Adrenal gland (tissue), 12 donors: Measurements from ENCODE around the gene DHRS7B. TPM values are rescaled to one million over a fixed set of nuclear protein-coding genes. Genes with fewer than 3 reads are reported as not detected.
"Not testable (repeated sequence)": the region's sequence is repeated elsewhere in the genome, so short reads cannot be mapped to it uniquely, and the experiment has no call there.

Source experiments
- DNase-seq, 7 donors: peaks; one replicate each; pipeline ENCODE4 v3.0.0-alpha.2; 2019 to 2020
- H3K27ac ChIP-seq, 5 donors: fragments of 200-600 bp; sonication (generic) in 4 of 5; 1 replicate in 3 of 5; 2 replicates in 2 of 5; pipeline versions ENCODE4 v1.5.1 to v1.8.0; 2016 to 2020; ENCODE audit warnings: mild to moderate bottlenecking in 1 of 5
- H3K27me3 ChIP-seq: fragments of 200-600 bp; 2 replicates; pipeline ENCODE4 v1.8.0; 2021
- H3K36me3 ChIP-seq, 2 donors: fragments of 200-600 bp; replicated peaks in 1 of 2; 1 replicate in 1 of 2; 2 replicates in 1 of 2; pipeline versions ENCODE4 v1.5.1 to v1.8.0; 2018 to 2022
- H3K4me1 ChIP-seq, 2 donors: fragments of 200-600 bp; replicated peaks in 1 of 2; 1 replicate in 1 of 2; 2 replicates in 1 of 2; pipeline versions ENCODE4 v1.5.1 to v1.8.0; 2018 to 2021
- H3K4me3 ChIP-seq, 4 donors: fragments of 200-600 bp; sonication (generic) in 3 of 4; one replicate each; pipeline ENCODE4 v1.5.1; 2016 to 2018
- H3K9me3 ChIP-seq, 3 donors: fragments of 200-600 bp; sonication (generic) in 1 of 3; replicated peaks in 1 of 3; 1 replicate in 2 of 3; 2 replicates in 1 of 3; pipeline versions ENCODE4 v1.5.1 to v1.8.0; 2016 to 2021
- POLR2A ChIP-seq, 2 donors: fragments of 450-650 bp; IDR thresholded peaks; one replicate each; pipeline ENCODE4 v1.6.1; 2017; ENCODE audit warnings: antibody characterized with exemption in 2 of 2, mild to moderate bottlenecking in 2 of 2, moderate library complexity in 1 of 2
- WGBS, 4 donors: extraction: QIAGEN DNeasy Blood & Tissue Kit in 2 of 4; methylation state at CpG; one replicate each; pipeline versions ENCODE4 v1.1.5 to v1.1.7; 2013 to 2017; 5-methylcytosine and 5-hydroxymethylcytosine counted together
- intact Hi-C, 2 donors: fragments of 100-400 bp; cut with DNase I; formaldehyde crosslinking; loops; one replicate each; pipeline versions ENCODE4 v1.14.1 to v1.15.0; 2022 to 2023
- polyA plus RNA-seq, 3 donors: library from polyadenylated mRNA; stranded (reverse); fragments of 200-250 nt in 2 of 3; fragments of 350-450 nt in 1 of 3; fragmentation: Illumina TruSeq in 1 of 3; extraction: RNeasy Lipid Tissue Mini Kit (QIAGEN cat#74804) in 1 of 3; gene quantifications; one replicate each; pipeline ENCODE4 v1.2.3, GENCODE V29; 2013 to 2014
- total RNA-seq, 9 donors: library from RNA; depleted of rRNA in 4 of 9; stranded (reverse); fragments of >200 nt in 4 of 9; fragments of 120-200 nt in 1 of 9; fragmentation: NEBNext Ultra II Directional in 1 of 9; extraction: Animal tissue kit (Norgen Biotek cat#: 25700) in 1 of 9; gene quantifications; one replicate each; pipeline versions ENCODE4 v1.1.0 to v1.2.4, GENCODE V29; 2013 to 2023
- TF ChIP-seq, protein P1 (sequence below), 6 experiments: fragments of 450-650 bp in 4 of 6; fragments of 200-600 bp in 2 of 6; sonication (generic) in 1 of 6; IDR thresholded peaks; 1 replicate in 5 of 6; 2 replicates in 1 of 6; pipeline versions ENCODE4 v1.5.1 to v1.8.0; 2016 to 2021; ENCODE audit warnings: antibody characterized with exemption in 6 of 6, mild to moderate bottlenecking in 2 of 6, moderate library complexity in 1 of 6
- donor health status: healthy with polysubstance abuse.
- donor health status: Bipolar disorder and iron deficiency.
- donor health status: DM: yes; HTN: yes; CAD: no.
- donor health status: DM: no; HTN: no; CAD: no.
- donor health status: DM: no; HTN: no; CAD: no.
- donor health status: DM: yes; HTN: yes; CAD: no.

DHRS7B gene
- total and polyA plus RNA-seq, 12 donors = 18.0 to 68.5 (median 40.8) TPM

DNA sequence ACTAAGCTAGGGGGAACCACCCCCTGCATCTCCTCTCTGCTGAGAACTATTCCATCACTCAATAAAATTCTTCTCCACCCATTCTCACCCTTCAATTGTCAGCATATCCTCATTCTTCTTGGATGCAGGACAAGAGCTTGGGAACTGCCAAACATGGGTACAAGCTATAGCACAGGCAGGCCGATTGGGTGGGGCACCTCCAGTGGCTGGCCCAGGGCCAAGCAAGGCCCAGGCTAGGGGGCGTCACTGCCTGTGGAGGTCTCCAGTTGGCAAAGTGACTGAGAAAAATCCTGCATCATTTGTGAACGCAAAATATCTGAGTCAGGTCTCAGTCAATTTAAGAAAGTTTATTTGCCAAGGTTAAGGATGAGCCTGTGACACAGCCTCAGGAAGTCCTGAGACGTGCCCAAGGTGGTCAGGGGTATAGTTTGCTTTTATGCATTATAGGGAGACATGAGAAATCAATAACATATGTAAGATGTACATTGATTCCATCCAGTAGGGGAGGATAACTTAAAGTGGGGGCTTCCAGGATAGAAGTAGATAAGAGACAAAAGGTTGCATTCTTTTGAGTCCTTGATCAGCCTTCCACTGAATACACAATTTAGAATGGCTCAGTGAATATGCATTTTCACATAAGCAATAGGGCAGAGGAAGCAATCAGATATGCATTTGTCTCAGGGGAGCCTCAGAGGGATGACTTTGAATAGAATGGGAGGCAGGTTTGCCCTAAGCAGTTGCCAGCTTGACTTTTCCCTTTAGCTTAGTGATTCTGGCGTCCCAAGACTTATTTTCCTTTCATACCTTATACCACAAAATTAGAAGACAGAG, 21.5 kb upstream of the DHRS7B start:
- intact Hi-C loops = no loop called here
- 72 to 85% (median 78%) methylated on average over 5 of the region's 5 CpGs for WGBS, 4 donors
- peak in 1 of 7 donors; percentile 23 for DNase-seq
- Histone ChIP-seq H3K4me3 (no peak overlapping the region), H3K9me3 (no peaks in the 10 kb centered on the region), H3K36me3 (no peaks in the 10 kb centered on the region), H3K4me1 (no peaks in the 10 kb centered on the region), H3K27ac (no peak overlapping the region), H3K27me3 (no peaks in the 10 kb centered on the region)
- no peak for TF ChIP-seq POLR2A (IDR thresholded peaks at IDR 0.05)
- TF ChIP-seq, protein P1, sequence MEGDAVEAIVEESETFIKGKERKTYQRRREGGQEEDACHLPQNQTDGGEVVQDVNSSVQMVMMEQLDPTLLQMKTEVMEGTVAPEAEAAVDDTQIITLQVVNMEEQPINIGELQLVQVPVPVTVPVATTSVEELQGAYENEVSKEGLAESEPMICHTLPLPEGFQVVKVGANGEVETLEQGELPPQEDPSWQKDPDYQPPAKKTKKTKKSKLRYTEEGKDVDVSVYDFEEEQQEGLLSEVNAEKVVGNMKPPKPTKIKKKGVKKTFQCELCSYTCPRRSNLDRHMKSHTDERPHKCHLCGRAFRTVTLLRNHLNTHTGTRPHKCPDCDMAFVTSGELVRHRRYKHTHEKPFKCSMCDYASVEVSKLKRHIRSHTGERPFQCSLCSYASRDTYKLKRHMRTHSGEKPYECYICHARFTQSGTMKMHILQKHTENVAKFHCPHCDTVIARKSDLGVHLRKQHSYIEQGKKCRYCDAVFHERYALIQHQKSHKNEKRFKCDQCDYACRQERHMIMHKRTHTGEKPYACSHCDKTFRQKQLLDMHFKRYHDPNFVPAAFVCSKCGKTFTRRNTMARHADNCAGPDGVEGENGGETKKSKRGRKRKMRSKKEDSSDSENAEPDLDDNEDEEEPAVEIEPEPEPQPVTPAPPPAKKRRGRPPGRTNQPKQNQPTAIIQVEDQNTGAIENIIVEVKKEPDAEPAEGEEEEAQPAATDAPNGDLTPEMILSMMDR (IDR thresholded peaks at IDR 0.05) = no peak

- WGBS, 4 donors = 83 to 91% (median 89%) methylated on average over 3 of the region's 3 CpGs
- H3K27ac ChIP-seq = no peak overlapping the region
- intact Hi-C loops = no loop called here
- no peaks in the 10 kb centered on the region for H3K9me3 ChIP-seq
- H3K4me1 ChIP-seq = no peaks in the 10 kb centered on the region
- H3K36me3 ChIP-seq = no peaks in the 10 kb centered on the region
- H3K27me3 ChIP-seq = no peaks in the 10 kb centered on the region
- no peak for TF ChIP-seq POLR2A (IDR thresholded peaks at IDR 0.05)
- TF ChIP-seq, protein P1 (IDR thresholded peaks at IDR 0.05) = no peak
- no peak overlapping the region for H3K4me3 ChIP-seq
- peak in 1 of 7 donors; percentile 15 for DNase-seq
These were observed 20.4 kb upstream of the DHRS7B start for GRCh38 chr17:21106316-21106715.

GRCh38 chr17:21107067-21107650, 19.6 kb upstream of the DHRS7B start:
- H3K27ac ChIP-seq, H3K4me3 ChIP-seq, H3K4me1 ChIP-seq, H3K9me3 ChIP-seq, H3K36me3 ChIP-seq, intact Hi-C loops, H3K27me3 ChIP-seq: not testable (repeated sequence)
- peak in 1 of 7 donors; percentile 18 for DNase-seq
- 73 to 88% (median 83%) methylated on average over 7 of the region's 7 CpGs for WGBS, 4 donors

DNA sequence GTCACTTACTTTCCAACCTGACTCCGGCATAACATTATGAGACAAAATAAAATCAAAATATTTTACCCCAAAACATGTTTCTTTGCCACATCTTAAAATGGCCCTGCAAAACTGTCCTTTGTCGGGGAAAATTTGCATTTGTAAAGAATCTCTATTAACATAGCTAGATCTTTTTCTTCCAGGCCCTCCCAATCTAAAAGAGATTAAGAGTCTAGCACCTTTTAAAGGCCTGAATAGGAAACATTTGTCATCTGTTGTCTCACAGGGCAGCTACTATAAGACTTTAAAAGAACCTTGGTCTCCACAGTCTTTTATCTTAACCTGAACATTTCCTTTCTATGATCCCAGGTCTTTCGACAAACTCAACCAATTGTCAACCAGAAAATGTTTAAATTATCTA, 18.1 kb upstream of the DHRS7B start:
- TF ChIP-seq, protein P1 (IDR thresholded peaks at IDR 0.05) = no peak
- TF ChIP-seq POLR2A (IDR thresholded peaks at IDR 0.05) = no peak
- no peak for DNase-seq
- Histone ChIP-seq H3K36me3 (no peaks in the 10 kb centered on the region), H3K27ac (no peak overlapping the region), H3K27me3 (no peaks in the 10 kb centered on the region), H3K4me1 (no peaks in the 10 kb centered on the region), H3K9me3 (no peaks in the 10 kb centered on the region), H3K4me3 (no peak overlapping the region)
- intact Hi-C loops = no loop called here
- WGBS, 4 donors = 88 to 91% (median 89%) methylated on average over 3 of the region's 3 CpGs
